B cell (primary cell): Measurements from ENCODE around the gene UBAC2. TPM values are rescaled to one million over a fixed set of nuclear protein-coding genes. Genes with fewer than 3 reads are reported as not detected.

ENCODE experiments used
- ATAC-seq: fragments of 200-7000 bp; cut with Tn5 transposase; one replicate; pipeline ENCODE4 v1.10.0; 2021; ENCODE audit warnings: low read depth, mild to moderate bottlenecking, moderate number of reproducible peaks, moderate library complexity
- CTCF ChIA-PET: fragments of 350-600 bp; sonication (Branson Sonifier 250); formaldehyde crosslinking; loops from one replicate; lab custom pipeline; 2021; ENCODE audit warnings: antibody characterized with exemption, inconsistent platforms; lab: Charles Lee
- POLR2A ChIA-PET: fragments of 350-600 bp; sonication (Branson Sonifier 250); formaldehyde crosslinking; loops from one replicate; lab custom pipeline; 2021; ENCODE audit warnings: antibody characterized with exemption; lab: Charles Lee
- DNase-seq: peaks from one replicate; pipeline ENCODE4 v3.0.0; 2013
- H2AFZ ChIP-seq: 2 replicates; pipeline ENCODE4 v1.6.1; 2012; ENCODE audit warnings: mild to moderate bottlenecking, low read depth, low read length; ENCODE audit not compliant: insufficient read depth, poor library complexity, severe bottlenecking
- H3K27ac ChIP-seq, 2 donors: 1 replicate in 1 of 2; 2 replicates in 1 of 2; pipeline ENCODE4 v1.5.1; 2012 to 2013; ENCODE audit warnings: low read length in 2 of 2, mild to moderate bottlenecking in 2 of 2, moderate library complexity in 1 of 2
- H3K27me3 ChIP-seq, 4 experiments: fragments of 200-600 bp in 1 of 4; sonication (generic) in 1 of 4; replicated peaks in 1 of 4; 1 replicate in 2 of 4; 2 replicates in 2 of 4; pipeline versions ENCODE4 v1.6.1 to v1.7.0; 2013 to 2016; ENCODE audit warnings: low read length in 3 of 4, mild to moderate bottlenecking in 2 of 4, mixed read lengths in 1 of 4, moderate library complexity in 1 of 4; ENCODE audit not compliant: insufficient read depth in 4 of 4, control insufficient read depth in 3 of 4; ENCODE audit errors: control extremely low read depth in 1 of 4
- H3K36me3 ChIP-seq, 2 experiments: replicated peaks in 1 of 2; 1 replicate in 1 of 2; 2 replicates in 1 of 2; pipeline versions ENCODE4 v1.6.1 to v1.7.1; 2013; ENCODE audit warnings: low read length in 1 of 2; ENCODE audit not compliant: insufficient read depth in 2 of 2, control insufficient read depth in 1 of 2; ENCODE audit errors: control extremely low read depth in 1 of 2, extremely low read depth in 1 of 2
- H3K4me1 ChIP-seq, 2 donors: fragments of 200-600 bp in 1 of 2; sonication (generic) in 1 of 2; 1 replicate in 1 of 2; 2 replicates in 1 of 2; pipeline versions ENCODE4 v1.5.1 to v1.6.1; 2013 to 2017; ENCODE audit warnings: low read length in 2 of 2; ENCODE audit not compliant: control insufficient read depth in 2 of 2, insufficient read depth in 2 of 2
- H3K4me2 ChIP-seq: replicated peaks from 2 replicates; pipeline ENCODE3; 2012; ENCODE audit warnings: mild to moderate bottlenecking, low read depth, low read length; ENCODE audit not compliant: poor library complexity, severe bottlenecking
- H3K4me3 ChIP-seq, 5 experiments: fragments of 200-600 bp in 1 of 5; sonication (generic) in 1 of 5; 1 replicate in 3 of 5; 2 replicates in 2 of 5; pipeline versions ENCODE4 v1.5.1 to v1.7.0; 2011 to 2016; ENCODE audit warnings: low read length in 4 of 5, mild to moderate bottlenecking in 4 of 5, low read depth in 2 of 5, control low read depth in 1 of 5, moderate library complexity in 1 of 5; ENCODE audit not compliant: insufficient read depth in 1 of 5; ENCODE audit errors: control extremely low read depth in 1 of 5, extremely low read depth in 1 of 5
- H3K79me2 ChIP-seq: fragments of 200-600 bp; sonication (generic); one replicate; pipeline ENCODE4 v1.6.0; 2016; ENCODE audit warnings: low read length; ENCODE audit not compliant: control insufficient read depth, insufficient read depth
- H3K9ac ChIP-seq: fragments of 200-600 bp; sonication (generic); 2 replicates; pipeline ENCODE4 v1.6.1; 2017; ENCODE audit warnings: mild to moderate bottlenecking, low read length, moderate library complexity
- H3K9me3 ChIP-seq, 3 donors: one replicate each; pipeline versions ENCODE4 v1.6.1 to v1.7.1; 2013; ENCODE audit warnings: low read length in 2 of 3; ENCODE audit not compliant: control insufficient read depth in 2 of 3, insufficient read depth in 1 of 3; ENCODE audit errors: control extremely low read depth in 1 of 3
- H4K20me1 ChIP-seq: 2 replicates; pipeline ENCODE4 v1.6.0; 2012; ENCODE audit warnings: mild to moderate bottlenecking, low read length; ENCODE audit not compliant: insufficient read depth, control insufficient read depth, poor library complexity, severe bottlenecking
- H3K27ac Mint-ChIP-seq: one replicate; pipeline ENCODE4 v1.8.0; 2021; ENCODE audit warnings: mixed read lengths
- H3K27me3 Mint-ChIP-seq: one replicate; pipeline ENCODE4 v1.8.0; 2021; ENCODE audit warnings: mixed read lengths
- H3K4me1 Mint-ChIP-seq: one replicate; pipeline ENCODE4 v1.8.0; 2021; ENCODE audit warnings: mixed read lengths
- H3K4me3 Mint-ChIP-seq: one replicate; pipeline ENCODE4 v1.8.0; 2021; ENCODE audit warnings: mixed read lengths
- H3K9me3 Mint-ChIP-seq: one replicate; pipeline ENCODE4 v1.8.0; 2022; ENCODE audit warnings: mixed read lengths; ENCODE audit not compliant: insufficient read depth
- EZH2 ChIP-seq: IDR thresholded peaks from 2 replicates; pipeline ENCODE4 v1.6.1; 2012; ENCODE audit warnings: borderline replicate concordance, low read depth, mild to moderate bottlenecking, moderate library complexity, low read length; ENCODE audit not compliant: insufficient read depth, poor library complexity, severe bottlenecking
- WGBS: methylation state at CpG from one replicate; pipeline ENCODE4 v1.1.5; 2013; ENCODE audit warnings: missing lambda C conversion rate; ENCODE audit not compliant: insufficient coverage; 5-methylcytosine and 5-hydroxymethylcytosine counted together
- intact Hi-C: fragments of 100-400 bp; cut with micrococcal nuclease; formaldehyde crosslinking; loops from one replicate; pipeline ENCODE4 v1.10.0; 2022
- polyA plus RNA-seq: library from polyadenylated mRNA; depleted of rRNA; stranded (reverse); fragments of >200 nt; gene quantifications from 2 replicates; pipeline ENCODE4 v1.2.3, GENCODE V29; 2012
- total RNA-seq, 2 donors: library from RNA; stranded (reverse); fragments of 120-200 nt in 1 of 2; gene quantifications; 1 replicate in 1 of 2; 2 replicates in 1 of 2; pipeline versions ENCODE4 v1.2.3 to v1.2.4, GENCODE V29; 2013 to 2022
- TF ChIP-seq, protein P1 (sequence below): fragments of 200-600 bp; IDR thresholded peaks from one replicate; pipeline ENCODE4 v1.8.0; 2022; ENCODE audit warnings: antibody characterized with exemption, mild to moderate bottlenecking

The UBAC2 gene
- total and polyA plus RNA-seq, 2 donors (not counting 1 experiment from before 2014, with no cell fraction given): 56.3 to 60.8 TPM

DNA sequence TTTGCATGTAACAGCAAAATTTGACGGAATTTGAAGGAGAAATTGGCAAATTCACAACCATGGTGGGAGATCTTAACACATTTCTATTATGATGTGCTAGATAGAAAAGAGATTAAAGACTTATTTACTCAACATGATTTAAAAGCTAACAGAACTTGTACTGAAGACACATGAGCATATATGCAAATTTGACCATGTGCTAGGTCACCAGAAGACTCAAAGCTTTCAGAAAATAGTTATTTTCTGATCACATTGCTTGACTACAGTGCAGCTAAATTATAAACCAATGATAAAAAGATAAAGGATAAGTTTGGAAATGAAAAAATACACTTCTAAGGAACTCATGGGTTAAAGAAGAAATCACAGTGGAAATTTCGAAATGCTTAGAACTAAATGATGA, 97.4 kb downstream of the UBAC2 start:
- H3K4me3 Mint-ChIP-seq: peak overlapping the region; percentile 81
- Histone ChIP-seq H2AFZ (no peak overlapping the region), H3K9ac (peak overlapping the region; percentile 44), H3K4me1 (peaks cover 86 to 94% of the 10 kb centered on the region in 2 donors), H3K79me2 (peaks cover 96% of the 10 kb centered on the region), H3K27ac (peak overlapping the region; percentile 61 to 78), H3K36me3 (peaks cover 0 to 60% of the 10 kb centered on the region in 2 experiments), H4K20me1 (no peaks in the 10 kb centered on the region), H3K27me3 (no peaks in the 10 kb centered on the region), H3K4me3 (peak overlapping the region in 1 of 5 experiments; percentile 47), H3K9me3 (no peaks in the 10 kb centered on the region), H3K4me2 (peak overlapping the region; percentile 67)
- H3K27ac Mint-ChIP-seq: peak overlapping the region; percentile 79
- no peak for DNase-seq
- ChIA-PET POLR2A (interaction anchor here (0.9 to 1.1 kb wide), 3 partner anchors 10 to 97 kb away, joined by 3 read pairs; partner anchors contain the start of gene UBAC2), CTCF (interaction anchor here (0.5 to 13.9 kb wide), 13 partner anchors 9 to 137 kb away, joined by 3 to 206 read pairs (median 6); partner anchors contain the start of gene GPR183)
- WGBS: no CpG with 5 or more reads among the region's 2 CpGs
- H3K27me3 Mint-ChIP-seq: no peaks in the 10 kb centered on the region
- H3K4me1 Mint-ChIP-seq: peaks cover 85% of the 10 kb centered on the region
- intact Hi-C loops: no loop called here
- no peaks in the 10 kb centered on the region for H3K9me3 Mint-ChIP-seq
- TF ChIP-seq EZH2: no peak
- TF ChIP-seq, protein P1, sequence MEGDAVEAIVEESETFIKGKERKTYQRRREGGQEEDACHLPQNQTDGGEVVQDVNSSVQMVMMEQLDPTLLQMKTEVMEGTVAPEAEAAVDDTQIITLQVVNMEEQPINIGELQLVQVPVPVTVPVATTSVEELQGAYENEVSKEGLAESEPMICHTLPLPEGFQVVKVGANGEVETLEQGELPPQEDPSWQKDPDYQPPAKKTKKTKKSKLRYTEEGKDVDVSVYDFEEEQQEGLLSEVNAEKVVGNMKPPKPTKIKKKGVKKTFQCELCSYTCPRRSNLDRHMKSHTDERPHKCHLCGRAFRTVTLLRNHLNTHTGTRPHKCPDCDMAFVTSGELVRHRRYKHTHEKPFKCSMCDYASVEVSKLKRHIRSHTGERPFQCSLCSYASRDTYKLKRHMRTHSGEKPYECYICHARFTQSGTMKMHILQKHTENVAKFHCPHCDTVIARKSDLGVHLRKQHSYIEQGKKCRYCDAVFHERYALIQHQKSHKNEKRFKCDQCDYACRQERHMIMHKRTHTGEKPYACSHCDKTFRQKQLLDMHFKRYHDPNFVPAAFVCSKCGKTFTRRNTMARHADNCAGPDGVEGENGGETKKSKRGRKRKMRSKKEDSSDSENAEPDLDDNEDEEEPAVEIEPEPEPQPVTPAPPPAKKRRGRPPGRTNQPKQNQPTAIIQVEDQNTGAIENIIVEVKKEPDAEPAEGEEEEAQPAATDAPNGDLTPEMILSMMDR: no peak
- no peak for ATAC-seq

DNA sequence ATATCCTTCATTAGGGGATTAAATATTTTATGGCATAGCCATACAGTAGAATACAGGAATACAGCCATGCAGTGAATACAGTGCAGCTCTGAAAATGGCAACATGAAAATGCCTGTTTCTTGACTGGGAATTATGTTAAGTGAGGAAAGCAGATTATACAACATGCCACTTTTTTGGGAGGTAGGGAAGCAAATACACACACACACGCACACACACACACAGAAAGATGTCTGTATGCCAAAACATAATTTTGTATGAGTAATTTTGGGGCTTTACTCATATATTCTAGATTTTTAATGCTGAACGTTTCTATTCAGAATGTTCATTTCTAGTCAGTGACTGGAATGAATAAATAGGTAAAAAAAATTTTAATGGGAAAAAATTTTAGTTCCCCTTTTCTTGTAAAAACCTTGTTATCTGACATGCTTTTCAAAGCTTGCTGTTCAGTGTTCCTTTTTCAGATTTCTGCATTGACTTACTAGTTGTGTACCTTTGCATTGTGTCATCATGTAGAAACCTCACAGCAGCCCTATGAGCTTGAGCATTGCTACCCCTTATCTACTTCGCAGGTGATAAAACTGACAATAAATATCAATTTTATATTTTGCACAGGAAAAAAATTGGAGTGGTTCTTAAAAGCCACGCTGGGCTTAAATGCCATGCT, 98.7 kb downstream of the UBAC2 start:
- Histone ChIP-seq H3K4me2 (peak overlapping the region; percentile 67), H3K4me3 (peak overlapping the region in 2 of 5 experiments; percentile 13 to 34), H2AFZ (no peak overlapping the region), H3K9ac (peak overlapping the region; percentile 14), H4K20me1 (no peaks in the 10 kb centered on the region), H3K27me3 (no peaks in the 10 kb centered on the region), H3K27ac (peak overlapping the region; percentile 61), H3K4me1 (peaks cover 88 to 94% of the 10 kb centered on the region in 2 donors), H3K36me3 (peaks cover 0 to 62% of the 10 kb centered on the region in 2 experiments), H3K9me3 (no peaks in the 10 kb centered on the region), H3K79me2 (peaks cover 96% of the 10 kb centered on the region)
- DNase-seq (no peak), ATAC-seq (no peak)
- WGBS: 75% methylated on average over 1 of the region's 4 CpGs
- intact Hi-C loops: no loop called here
- TF ChIP-seq, protein P1: no peak
- no peak for TF ChIP-seq EZH2
- Mint-ChIP-seq H3K27ac (peak overlapping the region; percentile 80), H3K4me3 (peak overlapping the region; percentile 82), H3K27me3 (no peaks in the 10 kb centered on the region), H3K9me3 (no peaks in the 10 kb centered on the region), H3K4me1 (peaks cover 86% of the 10 kb centered on the region)
- POLR2A ChIA-PET: interaction anchor here (1.0 to 1.5 kb wide), 3 partner anchors 11 to 30 kb away, joined by 3 to 5 read pairs (median 3); no protein-coding TSS in a partner anchor
- CTCF ChIA-PET: interaction anchor here (1.0 to 13.9 kb wide), 8 partner anchors 16 to 136 kb away, joined by 3 to 206 read pairs (median 13); no protein-coding TSS in a partner anchor
